OCI-LY7 (cell line): ENCODE data around the gene SLX4IP. TPM values are rescaled to one million over a fixed set of nuclear protein-coding genes. Genes with fewer than 3 reads are reported as not detected.
A peak's percentile ranks its signal among the peaks of the same experiment; 100 is the strongest.

Experiments
- BruUV-seq: library from RNA; stranded (reverse); fragments of 400-500 nt; replicated peaks from 2 replicates; lab custom pipeline; 2021; lab: Mats Ljungman, UMichigan
- CTCF ChIA-PET: fragments of 300-600 bp; sonication (Branson Sonifier 250); formaldehyde crosslinking; loops from one replicate; lab custom pipeline; 2022; ENCODE audit warnings: antibody characterized with exemption; ENCODE audit not compliant: unreplicated experiment; lab: Charles Lee
- POLR2A ChIA-PET: fragments of 300-600 bp; sonication (Branson Sonifier 250); formaldehyde crosslinking; loops from one replicate; lab custom pipeline; 2022; ENCODE audit warnings: antibody characterized with exemption; lab: Charles Lee
- DNase-seq: peaks from one replicate; pipeline ENCODE4 v3.0.0-alpha.2; 2015; ENCODE audit warnings: low spot score
- H2AFZ ChIP-seq: fragments of 200-600 bp; sonication (generic), shearing (Covaris generic); 2 replicates; pipeline ENCODE4 v1.6.1; 2014; ENCODE audit warnings: mild to moderate bottlenecking, antibody characterized with exemption, low read length, moderate library complexity
- H3K27ac ChIP-seq: fragments of 200-600 bp; sonication (generic); 2 replicates; pipeline ENCODE4 v1.5.1; 2014; ENCODE audit warnings: mixed run types, low read depth, mild to moderate bottlenecking, moderate library complexity, low read length, inconsistent platforms; ENCODE audit not compliant: poor library complexity, severe bottlenecking
- H3K36me3 ChIP-seq: fragments of 200-600 bp; sonication (generic); 2 replicates; pipeline ENCODE4 v1.6.1; 2014; ENCODE audit warnings: mild to moderate bottlenecking, antibody characterized with exemption, low read length, moderate library complexity, mixed read lengths; ENCODE audit not compliant: insufficient read depth
- H3K4me1 ChIP-seq: fragments of 200-600 bp; sonication (generic); 2 replicates; pipeline ENCODE4 v1.5.1; 2014; ENCODE audit warnings: mild to moderate bottlenecking, low read length; ENCODE audit not compliant: insufficient read depth, poor library complexity, severe bottlenecking
- H3K4me2 ChIP-seq: fragments of 200-600 bp; sonication (generic); 2 replicates; pipeline ENCODE4 v1.6.1; 2014; ENCODE audit warnings: mild to moderate bottlenecking, low read length
- H3K4me3 ChIP-seq: fragments of 200-600 bp; sonication (generic); 2 replicates; pipeline ENCODE4 v1.5.1; 2014; ENCODE audit warnings: mild to moderate bottlenecking, low read depth, low read length; ENCODE audit not compliant: poor library complexity, severe bottlenecking
- H3K79me2 ChIP-seq: fragments of 200-600 bp; sonication (generic); 2 replicates; pipeline ENCODE4 v1.6.1; 2016; ENCODE audit warnings: low read depth, mild to moderate bottlenecking, low read length, moderate library complexity, mixed read lengths; ENCODE audit not compliant: insufficient read depth
- H3K9me2 ChIP-seq: fragments of 200-600 bp; sonication (generic); 2 replicates; pipeline ENCODE4 v1.6.1; 2016; ENCODE audit warnings: mild to moderate bottlenecking, low read length, mixed read lengths; ENCODE audit not compliant: insufficient read depth
- H3K9me3 ChIP-seq: fragments of 200-600 bp; sonication (generic); 2 replicates; pipeline ENCODE4 v1.6.1; 2014; ENCODE audit warnings: mild to moderate bottlenecking, mixed run types, low read length, mixed read lengths
- H4K20me1 ChIP-seq: fragments of 200-600 bp; sonication (generic); 2 replicates; pipeline ENCODE4 v1.6.1; 2014; ENCODE audit warnings: mild to moderate bottlenecking, antibody characterized with exemption, low read length, moderate library complexity, mixed read lengths; ENCODE audit not compliant: insufficient read depth
- CTCF ChIP-seq: fragments of 200-600 bp; sonication (generic); conservative IDR thresholded peaks from 2 replicates; pipeline ENCODE4 v1.5.1; 2014; ENCODE audit warnings: mild to moderate bottlenecking, antibody characterized with exemption, low read length, moderate library complexity, mixed read lengths
- EZH2phosphoT487 ChIP-seq: fragments of 200-600 bp; sonication (generic); IDR thresholded peaks from 2 replicates; pipeline ENCODE4 v1.6.1; 2018; ENCODE audit warnings: low read depth, borderline replicate concordance, mild to moderate bottlenecking, mixed run types, antibody characterized with exemption, low read length, moderate library complexity, mixed read lengths
- intact Hi-C: fragments of 100-400 bp; cut with micrococcal nuclease; formaldehyde crosslinking; loops from one replicate; pipeline ENCODE4 v1.10.0; 2022; ENCODE audit not compliant: unreplicated experiment
- total RNA-seq, 2 experiments: library from RNA; depleted of rRNA in 1 of 2; stranded (reverse); fragments of >200 nt in 1 of 2; shearing (Covaris generic) in 1 of 2; gene quantifications; 2 replicates each; pipeline ENCODE4 v1.2.3, GENCODE V29; 2014 to 2022

The SLX4IP gene
- total RNA-seq, 2 experiments from 2014 or later = 4.1 to 9.2 TPM

- Histone ChIP-seq H3K27ac (no peak overlapping the region), H4K20me1 (peaks cover 6% of the 10 kb centered on the region), H2AFZ (no peak overlapping the region), H3K4me3 (no peak overlapping the region), H3K36me3 (no peaks in the 10 kb centered on the region), H3K4me2 (no peak overlapping the region), H3K9me3 (no peaks in the 10 kb centered on the region), H3K9me2 (no peaks in the 10 kb centered on the region), H3K4me1 (no peaks in the 10 kb centered on the region), H3K79me2 (no peaks in the 10 kb centered on the region)
- CTCF ChIA-PET = no interaction called here
- POLR2A ChIA-PET = no interaction called here
- TF ChIP-seq CTCF = no peak
- TF ChIP-seq EZH2phosphoT487 = no peak
- BruUV-seq = no TSS peak
- no peak for DNase-seq
- intact Hi-C loops = loop anchor here (10.0 kb wide), 1 partner anchor 649 kb away; no protein-coding TSS in a partner anchor
Observed at GRCh38 chr20:10555865-10556308, 120.8 kb downstream of the SLX4IP start.

- H3K9me2 ChIP-seq = no peaks in the 10 kb centered on the region
- no peak for DNase-seq
- TF ChIP-seq CTCF (no peak), EZH2phosphoT487 (no peak)
- H3K4me1 ChIP-seq = no peaks in the 10 kb centered on the region
- intact Hi-C loops = loop anchor here (10.0 kb wide), 1 partner anchor 648 kb away; no protein-coding TSS in a partner anchor
- no peak overlapping the region for H3K27ac ChIP-seq
- H4K20me1 ChIP-seq = peaks cover 6% of the 10 kb centered on the region
- no peaks in the 10 kb centered on the region for H3K36me3 ChIP-seq
- no TSS peak for BruUV-seq
- POLR2A ChIA-PET = no interaction called here
- no peak overlapping the region for H3K4me3 ChIP-seq
- no peaks in the 10 kb centered on the region for H3K9me3 ChIP-seq
- CTCF ChIA-PET = no interaction called here
- H3K79me2 ChIP-seq = no peaks in the 10 kb centered on the region
- no peak overlapping the region for H2AFZ ChIP-seq
- no peak overlapping the region for H3K4me2 ChIP-seq
Observed at GRCh38 chr20:10556519-10557083, 121.5 kb downstream of the SLX4IP start.

- no peak overlapping the region for H3K4me2 ChIP-seq
- H3K4me1 ChIP-seq = no peaks in the 10 kb centered on the region
- no peaks in the 10 kb centered on the region for H3K36me3 ChIP-seq
- TF ChIP-seq EZH2phosphoT487 = no peak
- ChIA-PET CTCF (no interaction called here), POLR2A (interaction anchor here (0.7 kb wide), 1 partner anchor 1415 kb away, joined by 6 read pairs; no protein-coding TSS in a partner anchor)
- no peak overlapping the region for H3K4me3 ChIP-seq
- BruUV-seq = no TSS peak
- H4K20me1 ChIP-seq = peaks cover 6% of the 10 kb centered on the region; the same call in 1 of the 2 replicates
- H2AFZ ChIP-seq = no peak overlapping the region
- H3K9me2 ChIP-seq = no peaks in the 10 kb centered on the region
- no peak overlapping the region for H3K27ac ChIP-seq
- H3K79me2 ChIP-seq = no peaks in the 10 kb centered on the region
- peak; percentile 2 for DNase-seq
- intact Hi-C loops = loop anchor here (10.0 kb wide), 1 partner anchor 647 kb away; no protein-coding TSS in a partner anchor
- H3K9me3 ChIP-seq = no peaks in the 10 kb centered on the region
Observed at GRCh38 chr20:10557685-10558084, 122.6 kb downstream of the SLX4IP start.
